HepG2 (cell line): ENCODE measurements around the gene HIVEP2. TPM values are rescaled to one million over a fixed set of nuclear protein-coding genes. Genes with fewer than 3 reads are reported as not detected.
A peak's percentile ranks its signal among the peaks of the same experiment; 100 is the strongest.

Source experiments
- AHR ChIP-seq: IDR thresholded peaks from 2 replicates; pipeline ENCODE4 v1.6.1; 2018; ENCODE audit warnings: missing genetic modification reagents, missing compliant biosample characterization
- ARID2 ChIP-seq: sonication (generic); formaldehyde crosslinking; IDR thresholded peaks from 2 replicates; pipeline ENCODE4 v1.8.1; 2022; ENCODE audit warnings: mild to moderate bottlenecking, missing genetic modification reagents, borderline replicate concordance
- IRF2 ChIP-seq: IDR thresholded peaks from 2 replicates; pipeline ENCODE4 v1.6.1; 2018; ENCODE audit warnings: missing genetic modification reagents, missing compliant biosample characterization
- MEIS2 ChIP-seq: sonication (generic); formaldehyde crosslinking; IDR thresholded peaks from 2 replicates; pipeline ENCODE4 v1.9.0; 2021; ENCODE audit warnings: mild to moderate bottlenecking, missing genetic modification reagents
- MTA3 ChIP-seq: sonication (generic); formaldehyde crosslinking; IDR thresholded peaks from 2 replicates; pipeline ENCODE4 v1.4.0; 2020; ENCODE audit warnings: missing genetic modification reagents
- MTERF4 ChIP-seq: sonication (generic); formaldehyde crosslinking; IDR thresholded peaks from 2 replicates; pipeline ENCODE4 v1.8.0; 2023; ENCODE audit warnings: mild to moderate bottlenecking, missing genetic modification reagents
- REST ChIP-seq, 2 experiments: IDR thresholded peaks; 2 replicates each; pipeline ENCODE4 v1.6.1; 2011 to 2012; ENCODE audit warnings: low read length in 2 of 2, borderline replicate concordance in 1 of 2, low read depth in 1 of 2, mild to moderate bottlenecking in 1 of 2, moderate library complexity in 1 of 2
- SOX13 ChIP-seq, 3 experiments: fragments of 450-650 bp in 1 of 3; sonication (generic) in 1 of 3; formaldehyde crosslinking in 1 of 3; IDR thresholded peaks in 2 of 3; conservative IDR thresholded peaks in 1 of 3; 2 replicates each; pipeline versions ENCODE4 v1.5.0 to v1.6.1; 2016 to 2020; ENCODE audit warnings: antibody characterized with exemption in 1 of 3, mild to moderate bottlenecking in 1 of 3, missing compliant biosample characterization in 1 of 3, missing genetic modification reagents in 1 of 3, moderate library complexity in 1 of 3
- TOE1 ChIP-seq: sonication (generic); formaldehyde crosslinking; IDR thresholded peaks from 2 replicates; pipeline ENCODE4 v1.4.0; 2020; ENCODE audit warnings: mild to moderate bottlenecking, missing genetic modification reagents
- ZBTB42 ChIP-seq: sonication (generic); formaldehyde crosslinking; IDR thresholded peaks from 2 replicates; pipeline ENCODE4 v1.5.0; 2020; ENCODE audit warnings: mild to moderate bottlenecking, missing genetic modification reagents
- ZNF205 ChIP-seq: IDR thresholded peaks from 2 replicates; pipeline ENCODE4 v1.6.1; 2018; ENCODE audit warnings: missing biosample characterization, missing genetic modification reagents
- ZSCAN29 ChIP-seq: sonication (generic); formaldehyde crosslinking; conservative IDR thresholded peaks from 2 replicates; pipeline ENCODE4 v1.4.0; 2020; ENCODE audit warnings: mild to moderate bottlenecking, missing genetic modification reagents
- polyA plus RNA-seq, 8 experiments: library from polyadenylated mRNA; depleted of rRNA in 3 of 8; stranded (reverse) in 7 of 8; unstranded in 1 of 8; fragments of >200 nt; fragmentation: Illumina TruSeq in 4 of 8; extraction: Trizol in 4 of 8; gene quantifications; 2 replicates each; pipeline versions ENCODE4 v1.2.1 to v1.2.3, GENCODE V29; 2011 to 2016; ENCODE audit warnings: low read depth in 4 of 8, missing spikeins in 1 of 8, mixed read lengths in 1 of 8; ENCODE audit not compliant: insufficient read depth in 1 of 8
- total RNA-seq, 5 experiments: library from RNA; depleted of rRNA; stranded (reverse); fragments of >200 nt; fragmentation: Illumina TruSeq; extraction: Trizol; gene quantifications; 2 replicates each; pipeline ENCODE4 v1.2.3, GENCODE V29; 2016; ENCODE audit warnings: low read depth in 1 of 5
- TF ChIP-seq, protein P1 (sequence below): IDR thresholded peaks from 2 replicates; pipeline ENCODE4 v1.6.1; 2016; ENCODE audit warnings: control low read depth
- TF ChIP-seq, protein P2 (sequence below): IDR thresholded peaks from 2 replicates; pipeline ENCODE4 v1.6.1; 2016; ENCODE audit warnings: missing biosample characterization, missing genetic modification reagents, low read depth
- TF ChIP-seq, protein P3 (sequence below): sonication (generic); formaldehyde crosslinking; IDR thresholded peaks from 2 replicates; pipeline ENCODE4 v1.4.0; 2020; ENCODE audit warnings: missing genetic modification reagents
- TF ChIP-seq, protein P4 (sequence below): sonication (generic); formaldehyde crosslinking; IDR thresholded peaks from 2 replicates; pipeline ENCODE4 v1.8.0; 2022; ENCODE audit warnings: missing genetic modification reagents, mild to moderate bottlenecking, moderate library complexity, borderline replicate concordance

HIVEP2 gene
- total and polyA plus RNA-seq, 2 of the 13 experiments (the other 11 are each of a cell fraction or from before 2014, with no cell fraction given), result 3.4 to 12.9 TPM

- TF ChIP-seq REST (IDR thresholded peaks at IDR 0.05; ENCODE audit: borderline replicate concordance in 1 of 2, low read depth in 1 of 2, low read length in 2 of 2) (peak in 1 of 2 experiments; percentile 66; a peak in 1 of 4 replicates), ZSCAN29 (peak; percentile 54; the same call in 1 of the 2 replicates), MTERF4 (CRISPR knock-in tag) (no peak), AHR (CRISPR knock-in tag) (no peak), TOE1 (CRISPR knock-in tag) (no peak), SOX13 (IDR thresholded peaks at IDR 0.05) (peak; percentile 98), SOX13 (CRISPR knock-in tag; conservative IDR thresholded peaks at IDR 0.05 in 1 of 2, IDR thresholded peaks at IDR 0.05 in 1 of 2) (peak in 1 of 2 experiments; percentile 100; a peak in 2 of 4 replicates), ARID2 (CRISPR knock-in tag) (0 out of 2 replicates have a peak, but pooled peaks have one; percentile 65), IRF2 (CRISPR knock-in tag) (peak; percentile 98), ZBTB42 (CRISPR knock-in tag) (no peak), ZNF205 (CRISPR knock-in tag) (peak; percentile 91), MTA3 (CRISPR knock-in tag) (no peak), MEIS2 (peak; percentile 100)
- TF ChIP-seq, protein P1, sequence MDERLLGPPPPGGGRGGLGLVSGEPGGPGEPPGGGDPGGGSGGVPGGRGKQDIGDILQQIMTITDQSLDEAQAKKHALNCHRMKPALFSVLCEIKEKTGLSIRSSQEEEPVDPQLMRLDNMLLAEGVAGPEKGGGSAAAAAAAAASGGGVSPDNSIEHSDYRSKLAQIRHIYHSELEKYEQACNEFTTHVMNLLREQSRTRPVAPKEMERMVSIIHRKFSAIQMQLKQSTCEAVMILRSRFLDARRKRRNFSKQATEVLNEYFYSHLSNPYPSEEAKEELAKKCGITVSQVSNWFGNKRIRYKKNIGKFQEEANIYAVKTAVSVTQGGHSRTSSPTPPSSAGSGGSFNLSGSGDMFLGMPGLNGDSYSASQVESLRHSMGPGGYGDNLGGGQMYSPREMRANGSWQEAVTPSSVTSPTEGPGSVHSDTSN (CRISPR knock-in tag), result peak; percentile 77
- TF ChIP-seq, protein P2, sequence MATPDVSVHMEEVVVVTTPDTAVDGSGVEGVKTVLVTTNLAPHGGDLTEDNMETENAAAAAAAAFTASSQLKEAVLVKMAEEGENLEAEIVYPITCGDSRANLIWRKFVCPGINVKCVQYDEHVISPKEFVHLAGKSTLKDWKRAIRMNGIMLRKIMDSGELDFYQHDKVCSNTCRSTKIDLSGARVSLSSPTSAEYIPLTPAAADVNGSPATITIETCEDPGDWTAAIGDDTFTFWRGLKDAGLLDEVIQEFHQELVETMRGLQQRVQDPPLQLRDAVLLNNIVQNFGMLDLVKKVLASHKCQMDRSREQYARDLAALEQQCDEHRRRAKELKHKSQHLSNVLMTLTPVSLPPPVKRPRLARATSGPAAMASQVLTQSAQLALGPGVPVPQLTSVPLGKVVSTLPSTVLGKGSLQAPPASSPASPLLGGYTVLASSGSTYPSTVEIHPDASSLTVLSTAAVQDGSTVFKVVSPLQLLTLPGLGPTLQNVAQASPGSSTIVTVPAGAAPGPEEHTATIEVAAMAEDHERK, result 0 out of 2 replicates have a peak, but pooled peaks have one; percentile 32
- TF ChIP-seq, protein P3, sequence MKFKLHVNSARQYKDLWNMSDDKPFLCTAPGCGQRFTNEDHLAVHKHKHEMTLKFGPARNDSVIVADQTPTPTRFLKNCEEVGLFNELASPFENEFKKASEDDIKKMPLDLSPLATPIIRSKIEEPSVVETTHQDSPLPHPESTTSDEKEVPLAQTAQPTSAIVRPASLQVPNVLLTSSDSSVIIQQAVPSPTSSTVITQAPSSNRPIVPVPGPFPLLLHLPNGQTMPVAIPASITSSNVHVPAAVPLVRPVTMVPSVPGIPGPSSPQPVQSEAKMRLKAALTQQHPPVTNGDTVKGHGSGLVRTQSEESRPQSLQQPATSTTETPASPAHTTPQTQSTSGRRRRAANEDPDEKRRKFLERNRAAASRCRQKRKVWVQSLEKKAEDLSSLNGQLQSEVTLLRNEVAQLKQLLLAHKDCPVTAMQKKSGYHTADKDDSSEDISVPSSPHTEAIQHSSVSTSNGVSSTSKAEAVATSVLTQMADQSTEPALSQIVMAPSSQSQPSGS, result peak; percentile 74
- TF ChIP-seq, protein P4, sequence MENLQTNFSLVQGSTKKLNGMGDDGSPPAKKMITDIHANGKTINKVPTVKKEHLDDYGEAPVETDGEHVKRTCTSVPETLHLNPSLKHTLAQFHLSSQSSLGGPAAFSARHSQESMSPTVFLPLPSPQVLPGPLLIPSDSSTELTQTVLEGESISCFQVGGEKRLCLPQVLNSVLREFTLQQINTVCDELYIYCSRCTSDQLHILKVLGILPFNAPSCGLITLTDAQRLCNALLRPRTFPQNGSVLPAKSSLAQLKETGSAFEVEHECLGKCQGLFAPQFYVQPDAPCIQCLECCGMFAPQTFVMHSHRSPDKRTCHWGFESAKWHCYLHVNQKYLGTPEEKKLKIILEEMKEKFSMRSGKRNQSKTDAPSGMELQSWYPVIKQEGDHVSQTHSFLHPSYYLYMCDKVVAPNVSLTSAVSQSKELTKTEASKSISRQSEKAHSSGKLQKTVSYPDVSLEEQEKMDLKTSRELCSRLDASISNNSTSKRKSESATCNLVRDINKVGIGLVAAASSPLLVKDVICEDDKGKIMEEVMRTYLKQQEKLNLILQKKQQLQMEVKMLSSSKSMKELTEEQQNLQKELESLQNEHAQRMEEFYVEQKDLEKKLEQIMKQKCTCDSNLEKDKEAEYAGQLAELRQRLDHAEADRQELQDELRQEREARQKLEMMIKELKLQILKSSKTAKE, result peak; percentile 98
These were observed 76.8 kb downstream of the HIVEP2 start (continued) for GRCh38 chr6:142867988-142868812.
